ENCODE measurements around the gene RSPO4.
"Not testable (repeated sequence)": the region's sequence is repeated elsewhere in the genome, so short reads cannot be mapped to it uniquely, and the experiment has no call there.

Gene RSPO4

DNA sequence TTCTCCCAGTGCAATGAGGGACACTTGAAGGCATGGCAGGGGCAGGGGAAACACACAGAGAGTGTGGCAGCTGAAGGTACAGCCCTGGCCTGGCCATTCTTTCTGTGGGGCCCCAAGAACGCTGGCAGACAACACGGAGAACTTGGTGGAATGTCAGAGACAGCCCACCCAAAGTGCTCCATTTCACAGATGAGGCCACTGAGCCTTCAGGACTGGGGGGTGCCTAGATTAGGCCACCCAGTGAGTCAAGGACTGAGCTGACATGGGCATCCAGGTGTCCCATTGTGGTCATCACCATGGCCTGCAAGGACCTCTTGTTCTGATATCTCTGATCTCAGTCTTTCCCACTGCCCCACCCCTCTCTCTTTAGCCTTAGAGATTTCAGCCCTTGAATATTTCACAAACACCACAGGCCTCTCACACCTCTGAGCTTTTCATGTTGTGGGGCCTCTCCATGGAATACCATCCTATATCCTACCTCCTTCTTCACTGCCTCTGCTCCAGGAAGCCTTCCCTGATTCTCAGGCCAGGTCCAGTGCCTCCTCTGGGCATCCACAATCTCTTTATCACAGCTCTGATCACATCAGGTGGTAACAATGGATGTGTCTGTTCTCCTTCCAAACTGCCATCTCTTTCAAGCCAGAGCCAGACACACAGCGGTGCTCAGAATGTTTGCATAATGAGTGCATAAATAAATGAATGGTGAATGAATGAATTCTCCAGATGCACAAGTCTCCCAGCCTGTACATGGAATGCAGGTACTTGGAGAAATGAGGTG is 2.0 kb upstream of the RSPO4 start:
- no peak for DNase-seq

DNA sequence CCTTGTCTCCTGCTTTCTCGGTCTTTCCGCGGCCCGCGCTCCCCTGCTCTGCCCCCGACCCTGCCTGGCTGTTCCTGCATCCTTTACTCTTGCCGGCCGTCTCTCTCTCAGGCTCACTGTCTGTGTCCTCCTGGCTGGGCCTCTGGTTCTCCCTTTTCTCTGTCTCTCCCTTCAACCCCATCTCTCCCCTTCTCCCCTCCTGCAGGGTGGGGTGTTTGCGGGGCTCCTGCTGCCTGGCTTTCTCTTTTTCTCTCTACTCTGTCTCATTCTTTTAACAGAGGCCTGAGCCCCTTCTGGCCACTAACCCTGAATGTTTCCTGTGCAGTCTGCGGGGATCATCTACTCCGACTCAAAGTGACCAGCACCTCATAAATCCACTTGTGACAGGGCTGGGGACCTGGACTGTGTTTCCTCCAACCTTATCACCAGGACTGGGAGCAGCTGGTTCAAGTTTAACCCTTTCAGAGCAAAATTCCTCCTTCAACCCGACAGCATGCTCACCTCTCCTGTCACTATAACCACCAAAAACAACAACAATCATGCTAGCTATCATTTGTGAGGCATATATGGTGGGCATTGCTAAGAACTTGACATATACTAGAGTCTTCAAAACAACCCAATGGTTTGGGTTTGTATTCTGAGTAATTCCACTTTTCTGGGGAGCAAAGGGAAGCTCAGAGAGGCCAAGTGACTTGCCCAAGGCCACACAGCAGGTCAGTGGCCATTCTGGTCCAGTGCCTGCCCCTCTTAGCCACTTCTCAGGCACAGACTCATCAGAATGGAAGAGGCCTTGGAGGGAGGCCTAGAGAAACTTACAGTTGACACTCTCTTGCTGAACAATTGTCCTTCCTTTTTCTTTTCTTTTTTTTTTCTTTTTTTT is 811 bp upstream of the RSPO4 start:
- no peak for DNase-seq

- DNase-seq = no peak
Measured at GRCh38 chr20:1001116-1001515, 995 bp downstream of the RSPO4 start.

DNA sequence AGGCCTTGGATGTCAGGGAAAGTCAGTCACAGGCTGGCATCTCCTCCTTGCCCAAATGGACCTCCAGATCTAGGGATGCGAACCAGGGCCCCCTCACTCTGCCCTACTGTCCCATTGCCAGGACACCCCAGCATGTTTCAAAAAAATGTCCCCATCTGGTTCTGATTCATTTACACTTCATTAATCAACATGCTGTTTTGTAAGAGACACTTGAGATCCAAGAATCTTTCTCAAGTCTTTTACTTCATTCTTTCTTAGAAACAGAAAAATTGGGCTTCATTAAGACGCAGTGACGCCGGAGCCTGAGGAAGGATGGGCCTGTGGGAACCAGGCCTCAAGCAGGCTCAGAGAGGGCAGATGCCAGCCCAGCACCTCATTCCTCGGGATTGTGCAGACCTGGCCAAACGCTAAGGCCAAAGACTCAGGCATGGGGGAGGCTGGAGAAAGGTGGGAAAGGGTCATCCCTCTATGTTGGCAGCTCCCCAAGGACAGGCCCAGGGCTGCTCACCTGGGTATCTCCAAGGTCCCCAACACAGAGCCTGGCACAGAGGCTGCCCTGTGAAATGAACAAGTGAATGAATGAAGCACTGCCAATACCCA is 3.8 kb downstream of the RSPO4 start:
- DNase-seq = no peak

DNA sequence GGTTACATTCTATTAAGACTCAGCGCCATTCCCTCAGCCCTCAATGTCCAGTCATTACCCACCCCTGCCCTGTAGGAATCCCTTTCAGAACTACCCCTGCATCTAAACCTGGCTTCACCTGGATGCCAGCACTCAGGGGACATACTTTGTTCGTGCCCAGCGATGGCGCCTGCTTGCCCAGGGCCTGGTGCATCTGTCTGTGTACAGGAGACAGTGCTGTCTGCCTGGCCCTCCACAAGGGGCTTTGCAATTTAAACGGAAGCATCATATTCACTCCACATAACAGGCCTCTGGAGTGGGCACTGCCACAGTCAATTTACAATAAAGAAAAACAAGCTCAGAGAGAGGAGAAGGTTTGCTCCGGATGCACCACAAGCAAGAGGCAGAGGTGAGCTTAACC is 4.6 kb downstream of the RSPO4 start:
- no peak for DNase-seq

- DNase-seq = no peak
Measured at GRCh38 chr20:997016-997415, 5.1 kb downstream of the RSPO4 start.

- no peak for DNase-seq
Measured at GRCh38 chr20:995170-995569, 6.9 kb downstream of the RSPO4 start.

GRCh38 chr20:992801-993535 is 9.1 kb downstream of the RSPO4 start:
- DNase-seq = no peak

DNA sequence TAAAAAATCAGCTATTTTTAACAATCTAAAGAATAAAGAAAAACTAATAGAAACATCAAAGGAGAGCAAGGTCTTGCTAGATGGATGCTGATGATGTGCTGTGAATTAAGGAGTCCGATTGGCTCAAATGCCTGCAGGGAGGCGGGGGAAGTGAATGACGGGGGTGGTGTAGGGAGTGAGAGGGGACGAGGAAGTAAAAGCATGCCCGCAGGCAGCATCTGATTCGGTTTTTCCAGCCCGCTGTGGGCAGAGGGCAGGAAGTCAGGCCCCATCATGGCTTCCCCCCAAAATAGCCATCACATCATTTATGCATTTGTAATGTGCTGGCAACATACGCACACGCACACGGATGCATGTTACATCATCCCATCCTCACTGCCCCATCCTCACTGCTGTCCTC is 10.3 kb downstream of the RSPO4 start:
- no peak for DNase-seq

DNA sequence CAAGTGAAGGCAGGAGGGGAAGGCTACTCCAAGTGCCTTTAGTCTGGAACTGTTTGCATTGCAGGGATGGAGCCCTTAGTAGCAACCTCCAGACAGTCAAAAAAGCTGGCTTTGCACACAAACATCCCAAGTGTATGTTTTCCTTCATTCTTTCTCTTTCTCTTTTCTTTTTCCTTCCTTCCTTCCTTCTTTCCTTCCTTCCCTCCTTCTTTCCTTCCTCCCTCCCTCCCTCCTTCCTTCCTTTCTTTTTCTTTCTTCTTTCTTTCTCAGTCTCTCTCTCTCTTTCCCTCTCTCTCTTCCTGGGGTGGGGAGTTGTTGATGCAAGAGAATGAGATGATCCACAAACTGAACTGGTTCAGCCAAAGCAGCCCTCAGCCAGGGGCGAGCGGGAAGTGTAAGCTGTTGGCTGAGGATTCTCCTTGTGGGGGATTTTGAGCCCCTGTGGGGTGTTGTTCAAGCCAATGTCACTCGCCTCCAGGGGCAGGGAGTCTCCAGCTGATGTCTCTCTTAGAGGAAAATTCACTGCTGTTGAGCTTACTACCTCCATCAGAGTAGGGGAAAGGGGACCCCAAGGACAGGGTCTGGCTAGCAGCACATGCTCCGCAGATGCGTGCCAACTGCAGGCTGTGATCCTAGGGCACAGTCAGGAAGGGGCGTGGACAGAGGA is 11.7 kb downstream of the RSPO4 start:
- no peak for DNase-seq

DNA sequence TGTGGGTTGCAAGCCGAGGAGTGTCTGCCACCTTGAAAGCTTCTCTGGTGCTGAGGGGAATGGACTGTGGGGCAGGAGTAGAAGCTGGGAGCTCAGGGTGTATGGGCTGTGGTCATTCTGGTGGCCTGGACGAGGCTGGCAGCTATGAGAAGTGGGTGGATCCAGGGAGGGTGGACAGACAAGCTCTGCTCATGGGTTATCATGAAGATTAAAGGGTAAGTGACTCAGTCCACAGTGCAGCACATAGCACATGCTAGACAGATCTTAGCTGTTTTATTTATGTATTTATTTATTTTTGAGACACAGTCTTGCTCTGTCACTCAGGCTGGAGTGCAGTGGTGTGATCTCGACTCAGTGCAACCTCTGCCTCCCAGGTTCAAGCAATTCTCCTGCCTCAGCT is 13.8 kb downstream of the RSPO4 start:
- DNase-seq = no peak

- DNase-seq = no peak
Measured at GRCh38 chr20:987677-988076, 14.4 kb downstream of the RSPO4 start.

DNA sequence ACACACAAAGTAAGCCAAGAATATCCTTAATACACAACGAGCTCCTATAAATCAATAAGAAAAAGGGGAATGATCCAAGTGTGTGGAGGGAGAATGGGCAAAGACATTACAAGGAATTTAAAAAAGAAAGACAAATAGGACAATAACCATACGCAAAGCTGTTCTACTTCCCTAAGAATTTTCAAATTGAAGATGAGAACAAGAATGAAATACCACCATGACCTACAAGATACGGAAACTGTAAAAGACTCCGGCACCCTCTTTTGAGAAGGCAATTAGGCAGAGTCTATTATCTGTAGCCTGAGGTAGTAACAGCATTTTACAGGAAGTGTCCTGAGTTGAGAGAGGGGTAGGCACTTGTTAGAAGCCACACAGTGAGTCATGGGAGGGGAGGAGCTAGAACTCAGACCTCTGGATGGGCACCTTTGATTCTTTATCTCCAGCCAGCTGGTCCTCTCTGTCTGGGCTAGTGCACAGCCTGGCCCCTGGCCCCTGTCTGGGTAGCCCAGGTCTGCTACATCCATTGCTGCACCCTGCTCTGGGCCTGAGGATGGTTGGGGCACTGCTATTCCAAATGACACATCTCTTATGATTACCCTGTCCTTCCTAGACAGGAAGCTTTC is 15.3 kb downstream of the RSPO4 start:
- no peak for DNase-seq

DNA sequence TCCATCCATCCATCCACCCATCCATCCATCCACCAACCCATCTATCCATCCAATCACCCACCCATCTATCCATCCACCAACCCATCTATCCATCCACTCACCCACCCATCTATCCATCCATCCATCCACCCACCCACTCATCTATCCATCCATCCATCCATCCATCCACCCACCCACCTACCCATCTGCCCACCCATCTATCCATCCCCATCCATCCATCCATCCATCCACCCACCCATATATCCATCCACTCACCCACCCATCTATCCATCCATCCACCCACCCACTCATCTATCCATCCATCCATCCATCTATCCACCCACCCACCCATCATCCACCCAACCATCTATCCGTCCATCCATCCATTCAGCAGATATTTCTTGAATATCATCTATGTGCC is 17.1 kb downstream of the RSPO4 start:
- not testable (repeated sequence) for DNase-seq

DNA sequence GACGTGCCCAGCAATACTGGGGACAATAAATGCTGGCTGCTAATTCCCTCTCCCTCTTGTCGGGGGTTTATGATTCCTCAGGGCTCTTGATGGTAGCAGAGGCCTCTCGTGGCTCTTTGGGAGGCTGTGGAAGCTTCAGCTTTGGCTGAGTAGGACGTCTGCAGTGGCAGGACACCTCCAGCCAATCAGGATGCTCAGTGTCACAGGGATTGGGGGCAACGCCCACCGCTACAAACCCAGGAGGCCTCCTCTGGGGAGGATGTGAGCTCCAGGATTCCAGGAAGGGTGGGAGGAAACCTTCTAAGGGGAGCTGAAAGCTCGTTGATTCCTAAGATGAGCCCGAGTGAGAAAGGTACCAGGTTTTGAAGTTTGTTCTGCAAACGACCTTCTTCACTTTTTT is 19.4 kb downstream of the RSPO4 start:
- no peak for DNase-seq

DNA sequence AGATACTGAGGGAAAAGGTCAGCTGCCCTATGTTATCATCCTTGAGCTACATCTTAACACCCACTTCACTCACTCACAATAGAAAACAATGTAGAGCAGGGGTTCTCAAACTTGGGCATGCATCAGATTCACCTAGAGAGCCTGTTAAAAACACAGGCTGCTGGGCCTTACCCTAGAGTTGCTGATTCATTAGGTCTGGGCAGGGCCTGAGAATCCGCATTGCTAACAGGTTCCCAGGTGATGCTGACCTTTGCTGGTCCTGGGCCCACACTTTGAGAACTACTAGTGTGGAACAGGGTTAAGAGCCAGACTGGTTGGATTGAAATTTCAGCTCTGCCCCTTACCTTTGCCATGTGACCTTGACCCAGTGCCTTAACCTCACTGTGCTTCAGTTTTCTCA is 25.1 kb downstream of the RSPO4 start:
- no peak for DNase-seq

- DNase-seq = no peak
Measured at GRCh38 chr20:976033-976432, 26.1 kb downstream of the RSPO4 start.

DNA sequence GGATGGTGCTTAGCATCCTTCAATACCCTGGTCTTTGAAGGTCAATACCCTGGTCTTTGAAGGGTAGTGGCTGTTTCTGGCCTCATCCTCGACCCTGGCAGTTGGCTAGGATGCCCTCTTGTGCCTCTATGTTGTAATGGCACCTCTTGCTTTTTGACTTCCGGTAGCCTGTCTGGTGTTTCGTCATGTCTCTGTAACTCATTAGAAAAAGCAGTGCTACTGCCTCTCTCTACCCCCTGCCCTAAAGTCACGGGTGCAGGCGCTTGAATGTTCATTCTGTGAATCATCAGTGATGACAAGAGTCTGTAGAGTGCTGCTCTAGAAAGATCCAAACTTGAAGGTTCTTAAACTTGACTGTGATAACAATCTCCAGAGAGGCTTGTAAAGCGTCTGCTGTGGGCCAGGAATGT is 28.3 kb downstream of the RSPO4 start:
- DNase-seq = peak; percentile 7 to 22

- DNase-seq = no peak
Measured at GRCh38 chr20:972256-972655, 29.9 kb downstream of the RSPO4 start.

DNA sequence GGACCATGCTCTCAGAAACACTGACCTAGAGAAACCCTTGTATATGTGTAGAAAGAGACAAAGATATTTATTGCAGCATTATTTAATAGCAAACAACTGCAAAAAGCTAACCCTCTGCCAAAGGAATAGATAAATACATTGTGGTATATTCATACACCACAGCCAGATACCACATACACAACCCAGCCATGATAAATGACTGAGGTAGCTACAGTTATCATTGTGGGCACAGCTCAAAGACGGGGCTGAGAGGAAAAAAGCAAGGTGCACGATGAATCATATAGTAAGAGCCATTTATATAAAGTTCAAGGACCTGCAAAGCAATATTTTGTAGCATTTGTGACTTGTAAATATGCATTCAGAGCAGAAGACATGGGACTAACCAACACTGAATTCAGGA is 30.8 kb downstream of the RSPO4 start:
- DNase-seq = no peak

- DNase-seq = no peak
Measured at GRCh38 chr20:969868-970267, 32.2 kb downstream of the RSPO4 start.
